ENCODE data around the gene TRIM69. TPM values are rescaled to one million over a fixed set of nuclear protein-coding genes. Genes with fewer than 3 reads are reported as not detected.

The TRIM69 gene
- total RNA-seq, 1 experiment from 2014 or later: 10.8 TPM

DNA sequence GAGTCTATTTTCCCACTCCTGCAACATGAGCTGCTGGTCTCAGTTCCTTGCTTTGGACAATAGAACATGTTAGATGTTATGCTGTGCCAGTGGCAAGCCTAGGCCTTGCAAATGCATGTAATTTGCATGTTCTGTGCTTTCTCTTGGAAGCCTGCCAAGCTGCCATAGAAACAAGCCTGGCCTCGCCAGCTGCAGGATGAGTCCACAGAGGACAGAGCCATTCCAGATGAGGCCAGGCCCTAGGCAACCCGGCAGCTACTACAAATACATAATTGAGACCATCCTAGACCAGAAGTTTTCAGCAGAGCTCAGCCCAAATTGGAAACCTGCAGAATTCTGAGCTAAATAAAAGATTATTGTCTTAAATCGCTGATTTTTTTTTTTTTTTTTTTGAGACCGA, 39.6 kb downstream of the TRIM69 start:
- Histone ChIP-seq H3F3A (ENCODE audit: low read length, unreplicated experiment) (no peaks in the 10 kb centered on the region), H3K4me2 (ENCODE audit: low read length) (no peak overlapping the region), H2AFZ (ENCODE audit: low read length) (no peak overlapping the region), H3K4me1 (ENCODE audit: insufficient read depth, low read length) (no peaks in the 10 kb centered on the region), H3K36me3 (ENCODE audit: low read depth, low read length) (no peaks in the 10 kb centered on the region), H3K27me3 (ENCODE audit: low read length) (no peaks in the 10 kb centered on the region; the same call in 1 of the 2 replicates), H3K27ac (ENCODE audit: low read length) (no peak overlapping the region), H3K9ac (ENCODE audit: low read length) (no peak overlapping the region), H3K79me2 (ENCODE audit: low read length) (no peaks in the 10 kb centered on the region), H3K9me2 (replicated peaks; ENCODE audit: low read length) (no peaks in the 10 kb centered on the region), H3K9me3 (ENCODE audit: low read length) (no peaks in the 10 kb centered on the region), H3K4me3 (ENCODE audit: low read length) (no peak overlapping the region), H4K20me1 (ENCODE audit: low read length) (no peaks in the 10 kb centered on the region)
- ChIA-PET POLR2A (ENCODE audit: unreplicated experiment) (no interaction called here), CTCF (no interaction called here)
- ATAC-seq: no peak
- TF ChIP-seq EZH2 (IDR thresholded peaks at IDR 0.05; ENCODE audit: low read length, unreplicated experiment): no peak
- DNase-seq: no peak
- intact Hi-C loops (cut with micrococcal nuclease): no loop called here
- BruUV-seq (replicated peaks): no TSS peak

DNA sequence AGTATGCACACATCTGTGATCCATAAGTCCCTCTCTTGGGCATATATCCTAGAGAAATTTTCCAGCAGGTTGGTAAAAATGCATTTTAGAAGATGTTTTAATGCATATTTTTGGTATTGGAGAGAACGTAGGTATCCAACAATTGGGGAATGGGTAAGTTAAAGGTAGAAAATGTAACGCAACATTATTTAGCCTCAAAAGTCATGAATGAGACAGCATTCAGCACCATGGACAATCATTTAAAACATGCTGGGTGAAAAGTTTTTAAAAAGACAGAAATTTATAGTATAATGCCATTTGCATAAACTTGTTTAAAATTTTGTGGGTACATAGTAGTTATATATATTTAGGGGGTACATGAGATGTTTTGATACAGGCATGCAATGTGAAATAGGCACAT, 43.4 kb downstream of the TRIM69 start:
- ATAC-seq (no peak), DNase-seq (no peak)
- Histone ChIP-seq H3K27ac (ENCODE audit: low read length) (no peak overlapping the region), H2AFZ (ENCODE audit: low read length) (no peak overlapping the region), H3K9me2 (replicated peaks; ENCODE audit: low read length) (no peaks in the 10 kb centered on the region), H3K79me2 (ENCODE audit: low read length) (no peaks in the 10 kb centered on the region), H3K9me3 (ENCODE audit: low read length) (no peaks in the 10 kb centered on the region), H3K4me1 (ENCODE audit: insufficient read depth, low read length) (peaks cover 6% of the 10 kb centered on the region; the same call in 1 of the 2 replicates), H3K27me3 (ENCODE audit: low read length) (no peaks in the 10 kb centered on the region; the same call in 1 of the 2 replicates), H3F3A (ENCODE audit: low read length, unreplicated experiment) (no peaks in the 10 kb centered on the region), H3K4me2 (ENCODE audit: low read length) (no peak overlapping the region), H3K4me3 (ENCODE audit: low read length) (no peak overlapping the region), H3K9ac (ENCODE audit: low read length) (no peak overlapping the region), H3K36me3 (ENCODE audit: low read depth, low read length) (no peaks in the 10 kb centered on the region), H4K20me1 (ENCODE audit: low read length) (no peaks in the 10 kb centered on the region)
- intact Hi-C loops (cut with micrococcal nuclease): no loop called here
- CTCF ChIA-PET: no interaction called here
- TF ChIP-seq EZH2 (IDR thresholded peaks at IDR 0.05; ENCODE audit: low read length, unreplicated experiment): no peak
- TF ChIP-seq, protein P1, sequence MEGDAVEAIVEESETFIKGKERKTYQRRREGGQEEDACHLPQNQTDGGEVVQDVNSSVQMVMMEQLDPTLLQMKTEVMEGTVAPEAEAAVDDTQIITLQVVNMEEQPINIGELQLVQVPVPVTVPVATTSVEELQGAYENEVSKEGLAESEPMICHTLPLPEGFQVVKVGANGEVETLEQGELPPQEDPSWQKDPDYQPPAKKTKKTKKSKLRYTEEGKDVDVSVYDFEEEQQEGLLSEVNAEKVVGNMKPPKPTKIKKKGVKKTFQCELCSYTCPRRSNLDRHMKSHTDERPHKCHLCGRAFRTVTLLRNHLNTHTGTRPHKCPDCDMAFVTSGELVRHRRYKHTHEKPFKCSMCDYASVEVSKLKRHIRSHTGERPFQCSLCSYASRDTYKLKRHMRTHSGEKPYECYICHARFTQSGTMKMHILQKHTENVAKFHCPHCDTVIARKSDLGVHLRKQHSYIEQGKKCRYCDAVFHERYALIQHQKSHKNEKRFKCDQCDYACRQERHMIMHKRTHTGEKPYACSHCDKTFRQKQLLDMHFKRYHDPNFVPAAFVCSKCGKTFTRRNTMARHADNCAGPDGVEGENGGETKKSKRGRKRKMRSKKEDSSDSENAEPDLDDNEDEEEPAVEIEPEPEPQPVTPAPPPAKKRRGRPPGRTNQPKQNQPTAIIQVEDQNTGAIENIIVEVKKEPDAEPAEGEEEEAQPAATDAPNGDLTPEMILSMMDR (conservative IDR thresholded peaks at IDR 0.05; ENCODE audit: low read depth, low read length): no peak
- TF ChIP-seq EZH2phosphoT487 (IDR thresholded peaks at IDR 0.05; ENCODE audit: borderline replicate concordance, low read length): no peak
- BruUV-seq (replicated peaks): no TSS peak
- POLR2A ChIA-PET (ENCODE audit: unreplicated experiment): no interaction called here

DNA sequence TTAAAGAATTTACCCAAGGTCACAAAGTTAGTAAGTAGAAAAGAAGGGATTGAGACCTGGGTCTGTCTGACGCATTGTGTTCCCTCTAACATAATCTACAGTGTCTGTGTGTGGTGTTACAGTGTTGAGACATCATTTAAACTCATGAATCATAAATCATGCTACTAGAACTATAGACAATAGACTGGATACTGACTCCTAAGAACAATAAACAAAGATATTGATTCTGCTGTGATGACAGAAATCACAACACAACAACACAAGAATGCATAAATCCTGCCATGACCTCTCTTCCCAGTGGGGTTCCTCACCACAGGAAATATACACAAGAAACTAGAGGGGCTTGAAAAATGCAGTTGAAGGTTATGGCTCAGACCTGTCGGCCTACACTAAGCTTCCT, 44.3 kb downstream of the TRIM69 start:
- Histone ChIP-seq H2AFZ (ENCODE audit: low read length) (no peak overlapping the region), H3K4me1 (ENCODE audit: insufficient read depth, low read length) (peaks cover 6% of the 10 kb centered on the region; the same call in 1 of the 2 replicates), H3F3A (ENCODE audit: low read length, unreplicated experiment) (no peaks in the 10 kb centered on the region), H3K9me3 (ENCODE audit: low read length) (no peaks in the 10 kb centered on the region), H3K4me3 (ENCODE audit: low read length) (no peak overlapping the region), H3K9me2 (replicated peaks; ENCODE audit: low read length) (no peaks in the 10 kb centered on the region), H3K9ac (ENCODE audit: low read length) (no peak overlapping the region), H3K27me3 (ENCODE audit: low read length) (no peaks in the 10 kb centered on the region; the same call in 1 of the 2 replicates), H4K20me1 (ENCODE audit: low read length) (no peaks in the 10 kb centered on the region), H3K27ac (ENCODE audit: low read length) (no peak overlapping the region), H3K4me2 (ENCODE audit: low read length) (no peak overlapping the region), H3K36me3 (ENCODE audit: low read depth, low read length) (no peaks in the 10 kb centered on the region), H3K79me2 (ENCODE audit: low read length) (no peaks in the 10 kb centered on the region)
- no peak for ATAC-seq
- POLR2A ChIA-PET (ENCODE audit: unreplicated experiment): no interaction called here
- CTCF ChIA-PET: no interaction called here
- TF ChIP-seq EZH2phosphoT487 (IDR thresholded peaks at IDR 0.05; ENCODE audit: borderline replicate concordance, low read length) (no peak), EZH2 (IDR thresholded peaks at IDR 0.05; ENCODE audit: low read length, unreplicated experiment) (no peak)
- TF ChIP-seq, protein P1 (conservative IDR thresholded peaks at IDR 0.05; ENCODE audit: low read depth, low read length): no peak
- BruUV-seq (replicated peaks): no TSS peak
- no peak for DNase-seq
- intact Hi-C loops (cut with micrococcal nuclease): no loop called here
